ENCODE data around the gene UBALD2.
"Not testable (repeated sequence)": the region's sequence is repeated elsewhere in the genome, so short reads cannot be mapped to it uniquely, and the experiment has no call there.

The UBALD2 gene

GRCh38 chr17:76255801-76256429 lies 9.2 kb upstream of the UBALD2 start:
- TF ChIP-seq, protein P1, sequence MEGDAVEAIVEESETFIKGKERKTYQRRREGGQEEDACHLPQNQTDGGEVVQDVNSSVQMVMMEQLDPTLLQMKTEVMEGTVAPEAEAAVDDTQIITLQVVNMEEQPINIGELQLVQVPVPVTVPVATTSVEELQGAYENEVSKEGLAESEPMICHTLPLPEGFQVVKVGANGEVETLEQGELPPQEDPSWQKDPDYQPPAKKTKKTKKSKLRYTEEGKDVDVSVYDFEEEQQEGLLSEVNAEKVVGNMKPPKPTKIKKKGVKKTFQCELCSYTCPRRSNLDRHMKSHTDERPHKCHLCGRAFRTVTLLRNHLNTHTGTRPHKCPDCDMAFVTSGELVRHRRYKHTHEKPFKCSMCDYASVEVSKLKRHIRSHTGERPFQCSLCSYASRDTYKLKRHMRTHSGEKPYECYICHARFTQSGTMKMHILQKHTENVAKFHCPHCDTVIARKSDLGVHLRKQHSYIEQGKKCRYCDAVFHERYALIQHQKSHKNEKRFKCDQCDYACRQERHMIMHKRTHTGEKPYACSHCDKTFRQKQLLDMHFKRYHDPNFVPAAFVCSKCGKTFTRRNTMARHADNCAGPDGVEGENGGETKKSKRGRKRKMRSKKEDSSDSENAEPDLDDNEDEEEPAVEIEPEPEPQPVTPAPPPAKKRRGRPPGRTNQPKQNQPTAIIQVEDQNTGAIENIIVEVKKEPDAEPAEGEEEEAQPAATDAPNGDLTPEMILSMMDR (IDR thresholded peaks at IDR 0.05; ENCODE audit: insufficient read depth, low read length, poor library complexity, severe bottlenecking): no peak
- no peaks in the 10 kb centered on the region for H3K27me3 ChIP-seq (replicated peaks; ENCODE audit: control insufficient read depth, insufficient read depth, low read length)
- DNase-seq (ENCODE audit: extremely low read depth, insufficient read length): no peak
- no peaks in the 10 kb centered on the region for H3K36me3 ChIP-seq (ENCODE audit: control insufficient read depth, insufficient read depth, low read length)
- H3K4me3 ChIP-seq (replicated peaks; ENCODE audit: low read depth, low read length): no peak overlapping the region

GRCh38 chr17:76256430-76257050 lies 8.6 kb upstream of the UBALD2 start:
- H3K27me3 ChIP-seq (replicated peaks; ENCODE audit: control insufficient read depth, insufficient read depth, low read length); H3K4me3 ChIP-seq (replicated peaks; ENCODE audit: low read depth, low read length); DNase-seq (ENCODE audit: extremely low read depth, insufficient read length); H3K36me3 ChIP-seq (ENCODE audit: control insufficient read depth, insufficient read depth, low read length): not testable (repeated sequence)

- Histone ChIP-seq H3K27me3 (replicated peaks; ENCODE audit: control insufficient read depth, insufficient read depth, low read length) (no peaks in the 10 kb centered on the region), H3K36me3 (ENCODE audit: control insufficient read depth, insufficient read depth, low read length) (no peaks in the 10 kb centered on the region), H3K4me3 (replicated peaks; ENCODE audit: low read depth, low read length) (no peak overlapping the region)
- no peak for DNase-seq (ENCODE audit: extremely low read depth, insufficient read length)
- TF ChIP-seq, protein P1 (IDR thresholded peaks at IDR 0.05; ENCODE audit: insufficient read depth, low read length, poor library complexity, severe bottlenecking): no peak
Measured at GRCh38 chr17:76260220-76260619, 4.9 kb upstream of the UBALD2 start.

- TF ChIP-seq, protein P1 (IDR thresholded peaks at IDR 0.05; ENCODE audit: insufficient read depth, low read length, poor library complexity, severe bottlenecking): no peak
- Histone ChIP-seq H3K36me3 (ENCODE audit: control insufficient read depth, insufficient read depth, low read length) (no peaks in the 10 kb centered on the region), H3K27me3 (replicated peaks; ENCODE audit: control insufficient read depth, insufficient read depth, low read length) (no peaks in the 10 kb centered on the region), H3K4me3 (replicated peaks; ENCODE audit: low read depth, low read length) (peak overlapping the region; percentile 46)
- DNase-seq (ENCODE audit: extremely low read depth, insufficient read length): no peak
Measured at GRCh38 chr17:76260669-76261068, 4.5 kb upstream of the UBALD2 start.

- DNase-seq (ENCODE audit: extremely low read depth, insufficient read length): peak; percentile 74
- Histone ChIP-seq H3K36me3 (ENCODE audit: control insufficient read depth, insufficient read depth, low read length) (no peaks in the 10 kb centered on the region), H3K27me3 (replicated peaks; ENCODE audit: control insufficient read depth, insufficient read depth, low read length) (no peaks in the 10 kb centered on the region), H3K4me3 (replicated peaks; ENCODE audit: low read depth, low read length) (peak overlapping the region; percentile 46)
- TF ChIP-seq, protein P1 (IDR thresholded peaks at IDR 0.05; ENCODE audit: insufficient read depth, low read length, poor library complexity, severe bottlenecking): no peak
Measured at GRCh38 chr17:76261421-76262215, 3.5 kb upstream of the UBALD2 start.

DNA sequence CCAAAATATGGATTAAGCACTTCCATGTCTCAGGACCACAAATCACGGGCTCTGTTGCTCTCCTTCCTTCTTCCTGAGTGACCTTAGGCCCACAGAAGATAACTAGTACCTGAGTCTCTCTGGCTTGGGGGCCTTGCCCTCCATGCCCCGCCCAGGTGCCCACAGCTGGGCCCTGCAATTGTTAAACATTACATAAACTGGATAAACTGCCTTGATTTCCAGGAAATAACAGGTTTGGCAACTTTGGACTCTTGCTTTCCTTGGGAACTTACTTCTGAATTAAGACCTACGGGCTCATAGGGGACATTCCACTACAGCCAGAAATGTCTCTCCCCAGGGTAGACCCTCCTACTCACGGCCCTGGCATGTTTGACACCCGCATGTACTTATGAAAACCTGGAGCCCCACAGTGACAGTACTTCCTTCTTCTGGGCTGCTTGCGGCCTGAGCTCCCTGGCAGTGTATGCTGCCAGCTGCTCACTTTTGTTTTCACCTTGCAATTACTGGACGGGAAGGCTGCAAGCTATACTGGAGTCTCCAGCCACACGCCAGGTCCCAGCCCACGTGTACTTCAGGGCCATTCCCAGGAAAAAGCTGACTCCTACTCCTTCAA lies 2.3 kb upstream of the UBALD2 start:
- peak overlapping the region; percentile 46 for H3K4me3 ChIP-seq (replicated peaks; ENCODE audit: low read depth, low read length)
- TF ChIP-seq, protein P1 (IDR thresholded peaks at IDR 0.05; ENCODE audit: insufficient read depth, low read length, poor library complexity, severe bottlenecking): no peak
- peak; percentile 67 for DNase-seq (ENCODE audit: extremely low read depth, insufficient read length)
- no peaks in the 10 kb centered on the region; the same call in 1 of the 2 replicates for H3K36me3 ChIP-seq (ENCODE audit: control insufficient read depth, insufficient read depth, low read length)
- H3K27me3 ChIP-seq (replicated peaks; ENCODE audit: control insufficient read depth, insufficient read depth, low read length): no peaks in the 10 kb centered on the region

Measured in GM06990 (cell line).